SK-N-MC (cell line): ENCODE measurements around the gene NEU1.
"Not testable (repeated sequence)": the region's sequence is repeated elsewhere in the genome, so short reads cannot be mapped to it uniquely, and the experiment has no call there.

ENCODE experiments used
- DNase-seq: peaks from one replicate; pipeline ENCODE4 v3.0.0-alpha.2; 2011; ENCODE audit warnings: low read depth, low spot score
- H3K27ac ChIP-seq: fragments of 200-600 bp; sonication (generic); 2 replicates; pipeline ENCODE4 v1.5.1; 2016; ENCODE audit warnings: mixed run types
- H3K36me3 ChIP-seq: fragments of 200-600 bp; sonication (generic); 2 replicates; pipeline ENCODE4 v1.6.1; 2017; ENCODE audit warnings: antibody characterized with exemption, low read length, mixed read lengths; ENCODE audit not compliant: insufficient read depth
- H3K4me3 ChIP-seq: fragments of 200-600 bp; sonication (generic); 2 replicates; pipeline ENCODE4 v1.5.1; 2016
- H3K9ac ChIP-seq: fragments of 200-600 bp; sonication (generic); 2 replicates; pipeline ENCODE4 v1.8.0; 2017; ENCODE audit warnings: mixed run types, mixed read lengths; ENCODE audit not compliant: insufficient read length
- H3K9me3 ChIP-seq: fragments of 200-600 bp; sonication (generic); 2 replicates; pipeline ENCODE4 v1.6.1; 2017; ENCODE audit warnings: low read depth, mild to moderate bottlenecking, antibody characterized with exemption, low read length, moderate library complexity, mixed read lengths
- EZH2 ChIP-seq: fragments of 200-600 bp; sonication (generic); IDR thresholded peaks from one replicate; pipeline ENCODE4 v1.6.1; 2017; ENCODE audit warnings: antibody characterized with exemption
- FOXP2 ChIP-seq: optimal IDR thresholded peaks from 2 replicates; pipeline ENCODE3; 2011; ENCODE audit warnings: mild to moderate bottlenecking, moderate library complexity; ENCODE audit not compliant: insufficient read depth; ENCODE audit errors: extremely low read length, control extremely low read depth
- POLR2AphosphoS5 ChIP-seq: IDR thresholded peaks from 2 replicates; pipeline ENCODE4 v1.6.1; 2012; ENCODE audit warnings: mild to moderate bottlenecking, low read depth, low read length, borderline replicate concordance

NEU1 gene

GRCh38 chr6:31859923-31860322 lies 2.7 kb downstream of the NEU1 start:
- no peak for TF ChIP-seq FOXP2
- no peak for TF ChIP-seq POLR2AphosphoS5
- no peak for TF ChIP-seq EZH2
- DNase-seq, result no peak
- Histone ChIP-seq H3K9ac (no peak overlapping the region), H3K27ac (no peak overlapping the region), H3K9me3 (no peaks in the 10 kb centered on the region), H3K36me3 (peaks cover 9% of the 10 kb centered on the region; the same call in 1 of the 2 replicates), H3K4me3 (no peak overlapping the region)

DNA sequence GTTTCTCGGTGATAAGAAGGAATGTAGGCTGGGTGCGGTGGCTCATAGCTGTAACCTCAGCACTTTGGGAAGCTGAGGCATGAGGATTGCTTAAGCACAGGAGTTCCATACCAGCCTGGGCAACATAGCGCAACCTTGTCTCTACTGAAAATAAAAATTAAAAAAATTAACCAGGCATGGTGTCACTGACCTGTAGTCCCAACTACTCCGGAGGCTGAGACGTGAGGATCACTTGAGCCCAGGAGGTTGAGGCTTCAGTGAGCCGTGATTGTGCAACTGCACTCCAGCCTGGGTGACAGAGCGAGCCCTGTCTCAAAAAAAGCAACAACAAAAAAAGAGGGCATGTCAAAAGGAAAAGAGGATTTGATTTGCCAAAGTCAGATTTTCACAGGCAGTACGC lies 3.9 kb downstream of the NEU1 start:
- TF ChIP-seq EZH2, result no peak
- TF ChIP-seq POLR2AphosphoS5, result no peak
- no peak for TF ChIP-seq FOXP2
- peaks cover 9% of the 10 kb centered on the region; the same call in 1 of the 2 replicates for H3K36me3 ChIP-seq

DNA sequence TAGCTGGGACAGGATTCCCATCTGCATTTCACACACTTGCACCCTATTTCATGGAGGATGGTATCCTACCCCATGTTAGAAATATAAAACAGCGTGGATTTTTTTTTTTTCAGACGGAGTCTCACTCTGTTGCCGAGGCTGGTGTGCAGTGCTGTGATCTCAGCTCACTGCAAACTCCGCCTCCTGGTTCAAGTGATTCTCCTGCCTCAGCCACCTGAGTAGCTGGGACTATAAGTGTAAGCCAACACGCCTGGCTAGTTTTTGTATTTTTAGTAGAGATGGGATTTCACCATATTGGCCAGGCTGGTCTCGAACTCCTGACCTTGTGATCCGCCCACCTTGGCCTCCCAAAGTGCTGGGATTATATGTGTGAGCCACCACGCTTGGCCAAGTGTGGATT lies 4.8 kb downstream of the NEU1 start:
- not testable (repeated sequence) for H3K36me3 ChIP-seq, H3K27ac ChIP-seq, DNase-seq, H3K9me3 ChIP-seq, H3K4me3 ChIP-seq, H3K9ac ChIP-seq

More for the DNA sequence above, 3.9 kb downstream of the NEU1 start:
- Histone ChIP-seq H3K9me3 (no peaks in the 10 kb centered on the region), H3K9ac (no peak overlapping the region), H3K4me3 (no peak overlapping the region), H3K27ac (no peak overlapping the region)
- no peak for DNase-seq

DNA sequence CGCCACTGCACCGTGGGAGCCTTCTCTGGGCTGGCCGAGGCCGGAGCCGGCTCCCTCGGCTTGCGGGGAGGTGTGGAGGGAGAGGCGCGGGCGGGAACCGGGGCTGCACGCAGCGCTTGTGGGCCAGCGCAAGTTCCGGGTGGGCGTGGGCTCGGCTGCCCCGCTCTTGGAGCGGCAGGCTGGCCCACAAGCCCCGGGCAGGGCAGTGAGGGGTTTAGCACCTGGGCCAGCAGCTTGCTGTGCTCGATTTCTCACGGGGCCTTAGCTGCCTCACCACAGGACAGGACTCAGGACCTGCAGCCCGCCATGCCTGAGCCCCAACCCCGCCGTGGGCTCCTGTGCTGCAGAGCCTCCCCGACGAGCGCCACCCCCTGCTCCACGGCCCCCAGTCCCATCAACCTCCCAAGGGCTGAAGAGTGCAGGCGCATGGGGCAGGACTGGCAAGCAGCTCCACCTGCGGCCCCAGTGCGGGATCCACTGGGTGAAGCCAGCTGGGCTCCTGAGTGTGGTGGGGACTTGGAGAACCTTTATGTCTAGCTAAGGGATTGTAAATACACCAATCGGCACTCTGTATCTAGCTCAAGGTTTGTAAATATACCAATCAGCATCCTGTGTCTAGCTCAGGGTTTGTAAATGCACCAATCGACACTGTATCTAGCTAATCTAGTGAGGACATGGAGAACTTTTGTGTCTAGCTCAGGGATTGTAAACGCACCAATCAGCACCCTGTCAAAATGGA lies 10.5 kb downstream of the NEU1 start:
- H3K4me3 ChIP-seq, H3K36me3 ChIP-seq, H3K27ac ChIP-seq, H3K9me3 ChIP-seq, H3K9ac ChIP-seq, DNase-seq: not testable (repeated sequence)

DNA sequence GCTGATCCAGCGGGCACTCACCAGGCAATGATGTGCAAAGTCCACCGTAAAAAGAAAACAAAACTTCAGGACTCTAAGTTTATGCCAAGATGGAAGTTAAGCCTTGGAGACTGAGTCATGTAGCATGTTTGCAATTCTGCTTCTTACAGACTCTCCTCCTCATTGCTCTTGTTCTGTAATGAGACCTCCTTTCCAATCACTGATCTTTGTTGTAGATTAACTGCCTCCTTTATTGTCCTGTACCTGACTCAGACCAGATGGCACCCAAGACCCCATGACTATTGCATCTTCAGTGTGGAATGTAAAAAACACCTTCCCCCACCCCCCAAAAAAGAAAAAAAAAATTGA lies 11.2 kb downstream of the NEU1 start:
- H3K27ac ChIP-seq, result no peak overlapping the region
- DNase-seq, result no peak
- no peaks in the 10 kb centered on the region for H3K36me3 ChIP-seq
- H3K4me3 ChIP-seq, result no peak overlapping the region
- no peak overlapping the region for H3K9ac ChIP-seq
- H3K9me3 ChIP-seq, result no peaks in the 10 kb centered on the region
- no peak for TF ChIP-seq POLR2AphosphoS5
- TF ChIP-seq FOXP2, result no peak
- TF ChIP-seq EZH2, result no peak

DNA sequence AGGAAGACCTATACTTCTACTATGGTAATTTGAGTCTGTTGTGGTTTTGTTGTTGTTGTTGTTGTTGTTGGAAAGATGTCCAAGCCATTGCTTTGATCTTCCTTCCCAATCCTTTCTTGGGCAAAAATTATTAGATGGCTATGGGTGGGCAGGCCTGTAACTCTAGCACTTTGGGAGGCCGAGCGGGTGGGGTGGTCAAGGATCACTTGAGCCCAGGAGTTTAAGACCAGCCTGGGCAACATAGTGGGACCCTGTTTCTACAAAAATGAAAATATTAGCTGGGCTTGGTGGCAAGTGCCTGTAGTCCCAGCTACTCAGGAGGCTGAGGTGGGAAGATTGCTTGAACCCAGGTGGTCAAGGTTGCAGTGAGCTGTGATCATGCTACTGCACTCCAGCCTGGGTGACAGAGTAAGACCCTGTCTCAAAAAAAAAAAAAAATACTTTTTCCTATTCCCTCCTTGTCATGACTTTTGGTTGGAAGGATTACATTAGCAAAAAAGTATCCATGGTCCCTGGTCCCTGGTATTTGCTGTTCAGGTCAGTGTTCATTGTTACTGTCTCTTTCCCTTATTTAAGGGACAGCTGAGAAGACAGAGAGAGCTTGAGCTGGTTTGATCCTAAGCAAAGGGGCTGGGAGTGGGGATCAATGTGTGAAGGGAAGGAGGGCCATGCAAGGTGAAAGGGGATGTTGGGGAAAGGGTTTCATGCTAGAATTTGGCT lies 11.7 kb downstream of the NEU1 start:
- no peak overlapping the region for H3K9ac ChIP-seq
- no peak for DNase-seq
- H3K4me3 ChIP-seq, result no peak overlapping the region
- no peaks in the 10 kb centered on the region for H3K9me3 ChIP-seq
- no peak overlapping the region for H3K27ac ChIP-seq
- no peak for TF ChIP-seq POLR2AphosphoS5
- TF ChIP-seq FOXP2, result no peak
- no peak for TF ChIP-seq EZH2
- H3K36me3 ChIP-seq, result no peaks in the 10 kb centered on the region

GRCh38 chr6:31847276-31847978 lies 15.2 kb downstream of the NEU1 start:
- Histone ChIP-seq H3K9me3 (no peaks in the 10 kb centered on the region), H3K4me3 (no peak overlapping the region), H3K9ac (no peak overlapping the region), H3K27ac (no peak overlapping the region), H3K36me3 (no peaks in the 10 kb centered on the region; the same call in 1 of the 2 replicates)
- TF ChIP-seq FOXP2 (no peak), EZH2 (no peak), POLR2AphosphoS5 (no peak)
- DNase-seq, result no peak

- H3K4me3 ChIP-seq, result no peak overlapping the region
- H3K27ac ChIP-seq, result no peak overlapping the region
- H3K9me3 ChIP-seq, result no peaks in the 10 kb centered on the region
- H3K9ac ChIP-seq, result no peak overlapping the region
- TF ChIP-seq FOXP2 (no peak), EZH2 (no peak), POLR2AphosphoS5 (no peak)
- no peak for DNase-seq
- peaks cover 20% of the 10 kb centered on the region for H3K36me3 ChIP-seq
Measured at GRCh38 chr6:31844507-31844906, 18.1 kb downstream of the NEU1 start.
